Neuron (in vitro differentiated cells): ENCODE data around the gene KRT6B.
"Not testable (repeated sequence)": the region's sequence is repeated elsewhere in the genome, so short reads cannot be mapped to it uniquely, and the experiment has no call there.

ENCODE experiments used
- H2AFZ ChIP-seq: one replicate; pipeline ENCODE4 v1.6.1; 2013; ENCODE audit warnings: low read depth, mild to moderate bottlenecking, inconsistent platforms, low read length, moderate library complexity
- H3K27me3 ChIP-seq: one replicate; pipeline ENCODE4 v1.6.1; 2013; ENCODE audit warnings: low read length; ENCODE audit not compliant: insufficient read depth
- H3K36me3 ChIP-seq: one replicate; pipeline ENCODE4 v1.6.1; 2013; ENCODE audit warnings: low read length; ENCODE audit not compliant: insufficient read depth
- H3K4me1 ChIP-seq: one replicate; pipeline ENCODE4 v1.6.1; 2013; ENCODE audit warnings: low read length; ENCODE audit not compliant: insufficient read depth
- H3K4me3 ChIP-seq: 2 replicates; pipeline ENCODE4 v1.5.1; 2013; ENCODE audit warnings: mild to moderate bottlenecking, low read length, moderate library complexity
- H3K9me3 ChIP-seq: one replicate; pipeline ENCODE4 v1.6.1; 2013; ENCODE audit warnings: low read length

KRT6B gene

DNA sequence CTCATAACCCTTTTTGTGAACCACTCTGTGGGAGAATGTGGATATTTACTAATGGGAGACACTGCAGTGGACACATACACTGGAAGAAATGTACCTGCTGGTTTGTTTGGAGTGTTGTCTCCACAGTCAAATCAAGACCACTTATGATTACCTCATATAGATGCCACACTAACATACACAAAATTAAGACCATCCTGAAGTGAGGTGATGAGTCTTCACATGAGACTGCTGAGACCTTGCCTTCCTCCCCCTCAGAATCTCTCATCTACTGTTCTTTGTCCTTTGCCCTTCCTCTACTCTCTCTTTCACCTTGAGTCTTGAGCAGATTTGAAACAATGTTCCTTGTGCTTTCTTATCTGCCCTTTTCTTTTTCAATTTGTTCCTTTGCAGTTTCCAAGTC lies 36.8 kb upstream of the KRT6B start:
- H3K27me3 ChIP-seq, result peaks cover 2% of the 10 kb centered on the region
- no peaks in the 10 kb centered on the region for H3K9me3 ChIP-seq
- no peaks in the 10 kb centered on the region for H3K36me3 ChIP-seq
- H3K4me3 ChIP-seq, result no peak overlapping the region
- no peak overlapping the region for H2AFZ ChIP-seq
- H3K4me1 ChIP-seq, result no peaks in the 10 kb centered on the region

DNA sequence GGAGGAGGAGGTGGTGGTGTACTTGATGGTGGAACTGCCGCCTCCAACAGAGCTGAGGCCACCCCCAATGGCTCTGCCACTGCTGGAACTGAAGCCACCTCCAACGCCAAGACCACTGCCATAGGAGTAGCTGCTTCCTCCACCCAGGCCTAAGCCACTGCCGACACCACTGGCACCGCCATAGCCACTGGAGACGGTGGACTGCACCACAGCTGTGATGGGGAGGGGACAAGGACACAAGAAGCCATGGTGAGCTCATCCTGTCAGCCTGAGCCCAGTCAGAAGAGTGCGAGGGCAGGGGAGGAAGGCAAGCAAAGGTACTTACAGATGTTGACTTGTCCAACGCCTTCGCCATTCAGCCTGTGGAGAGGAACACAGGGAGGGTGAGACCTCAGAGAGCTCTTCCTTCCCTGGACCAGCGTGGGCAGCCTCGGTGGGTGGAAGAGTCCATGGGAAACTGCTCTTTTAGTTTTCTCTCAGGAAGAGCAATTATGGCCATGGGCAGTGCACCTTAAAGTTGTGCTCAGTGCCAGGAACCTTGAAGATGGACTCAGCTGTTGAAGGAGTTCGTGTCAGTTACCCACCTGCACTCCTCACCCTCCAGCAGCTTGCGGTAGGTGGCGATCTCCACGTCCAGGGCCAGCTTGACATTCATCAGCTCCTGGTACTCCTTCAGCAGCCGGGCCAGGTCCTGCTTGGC lies 35.9 kb upstream of the KRT6B start:
- not testable (repeated sequence) for H3K4me3 ChIP-seq, H2AFZ ChIP-seq, H3K9me3 ChIP-seq, H3K27me3 ChIP-seq, H3K36me3 ChIP-seq, H3K4me1 ChIP-seq

DNA sequence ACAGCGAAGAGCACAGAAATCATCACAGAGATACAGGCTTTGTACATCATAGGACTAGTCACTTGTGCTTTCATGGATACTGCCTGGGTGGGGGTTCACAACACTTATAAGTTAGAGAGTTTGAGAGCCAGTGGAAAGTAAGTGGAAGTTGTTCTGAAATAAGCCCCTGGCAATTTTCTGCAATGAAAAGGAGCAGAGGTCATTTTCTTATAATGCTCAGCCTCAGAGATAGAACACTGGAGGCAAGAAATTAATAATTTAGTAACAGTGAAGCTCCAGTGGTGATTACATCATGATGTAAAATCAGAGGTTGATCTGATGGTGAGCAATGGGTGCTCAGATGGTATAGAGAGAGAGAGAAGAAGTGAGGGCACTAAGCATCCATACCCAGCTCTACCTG lies 35.3 kb upstream of the KRT6B start:
- no peaks in the 10 kb centered on the region for H3K4me1 ChIP-seq
- H2AFZ ChIP-seq, result no peak overlapping the region
- peaks cover 2% of the 10 kb centered on the region for H3K27me3 ChIP-seq
- no peaks in the 10 kb centered on the region for H3K9me3 ChIP-seq
- no peak overlapping the region for H3K4me3 ChIP-seq
- no peaks in the 10 kb centered on the region for H3K36me3 ChIP-seq

DNA sequence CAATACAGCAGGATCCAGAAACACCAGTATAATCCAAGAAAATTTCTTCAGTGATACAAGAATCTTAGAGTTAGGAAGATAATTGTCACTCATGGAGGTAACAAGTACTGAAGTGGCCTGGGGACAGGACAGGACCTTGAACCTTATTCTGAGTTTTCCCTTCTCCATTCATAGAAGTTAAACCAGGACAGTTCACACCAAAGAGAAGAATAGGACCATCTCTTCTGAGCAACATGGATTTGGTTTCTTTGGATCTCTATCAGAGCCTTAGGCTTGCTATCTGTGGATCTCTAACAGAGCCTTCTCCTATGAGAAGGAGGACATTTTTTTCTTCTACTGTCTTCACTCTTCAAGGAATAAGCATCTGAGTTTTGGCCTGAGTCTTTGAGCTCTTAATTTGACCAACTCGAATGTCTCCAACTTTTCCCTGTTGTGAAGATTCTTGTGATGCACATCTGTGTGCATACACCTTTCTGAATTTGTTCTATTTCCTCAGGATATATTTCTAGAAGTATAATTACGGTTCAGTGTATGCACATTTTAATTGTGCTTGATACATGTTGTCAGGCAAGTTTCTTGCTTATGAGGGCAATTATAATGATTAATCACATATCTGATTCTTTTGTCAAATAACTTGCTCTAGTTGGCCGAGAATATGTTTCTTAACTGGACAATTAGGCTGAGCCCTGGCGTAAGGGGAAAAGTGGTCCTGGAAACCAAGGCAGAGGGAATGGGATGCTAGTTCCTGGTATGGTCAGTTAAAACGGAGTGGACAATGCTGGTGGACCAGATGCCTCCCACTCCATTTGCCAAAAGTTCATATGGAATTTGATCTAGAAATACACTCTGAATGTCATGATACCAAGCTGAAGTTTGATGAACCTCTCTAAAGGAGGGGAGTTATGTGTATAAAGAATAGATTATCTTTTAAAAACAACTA lies 34.5 kb upstream of the KRT6B start:
- H3K36me3 ChIP-seq, result no peaks in the 10 kb centered on the region
- peaks cover 2% of the 10 kb centered on the region for H3K27me3 ChIP-seq
- H3K4me3 ChIP-seq, result no peak overlapping the region
- no peaks in the 10 kb centered on the region for H3K9me3 ChIP-seq
- H3K4me1 ChIP-seq, result no peaks in the 10 kb centered on the region
- no peak overlapping the region for H2AFZ ChIP-seq

DNA sequence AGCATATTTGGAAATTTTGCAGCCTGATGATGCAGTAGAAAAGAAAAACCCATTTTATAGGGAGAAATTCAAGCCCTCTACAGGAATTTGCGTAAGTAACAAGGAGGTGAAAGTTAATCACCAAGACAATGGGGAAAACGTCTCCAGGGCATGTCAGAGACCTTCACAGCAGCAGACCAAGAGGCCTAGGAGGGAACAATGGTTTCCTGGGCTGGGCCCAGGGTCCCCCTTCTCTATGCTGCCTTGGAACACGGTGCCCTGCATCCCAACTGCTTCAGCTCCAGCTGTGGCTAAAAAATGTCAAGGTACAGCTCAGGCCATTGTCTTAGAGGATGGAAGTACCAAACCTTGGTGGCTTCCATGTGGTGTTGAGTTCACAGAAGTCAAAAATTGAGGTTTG lies 28.1 kb upstream of the KRT6B start:
- Histone ChIP-seq H3K27me3 (no peaks in the 10 kb centered on the region), H3K9me3 (no peaks in the 10 kb centered on the region), H3K36me3 (no peaks in the 10 kb centered on the region), H2AFZ (no peak overlapping the region), H3K4me3 (no peak overlapping the region), H3K4me1 (no peaks in the 10 kb centered on the region)

DNA sequence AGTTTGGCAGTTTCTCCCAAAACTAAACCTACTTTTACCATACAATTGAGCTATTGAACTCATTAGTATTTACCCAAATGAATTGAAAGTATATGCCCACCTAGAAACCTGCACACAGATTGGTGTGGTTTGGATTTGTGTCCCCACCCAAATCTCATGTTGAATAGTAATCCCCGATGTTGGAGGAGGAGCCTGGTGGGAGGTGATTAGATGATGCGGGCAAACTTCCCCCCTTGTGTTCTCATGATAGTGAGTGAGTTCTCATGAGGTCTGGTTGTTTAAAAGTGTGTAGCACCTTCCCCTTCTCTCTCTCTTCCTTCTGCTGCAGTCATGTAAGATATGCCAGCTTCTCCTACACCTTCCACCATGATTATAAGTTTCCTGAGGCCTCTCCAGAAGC lies 25.7 kb upstream of the KRT6B start:
- H3K27me3 ChIP-seq, result no peaks in the 10 kb centered on the region
- H3K4me1 ChIP-seq, result no peaks in the 10 kb centered on the region

DNA sequence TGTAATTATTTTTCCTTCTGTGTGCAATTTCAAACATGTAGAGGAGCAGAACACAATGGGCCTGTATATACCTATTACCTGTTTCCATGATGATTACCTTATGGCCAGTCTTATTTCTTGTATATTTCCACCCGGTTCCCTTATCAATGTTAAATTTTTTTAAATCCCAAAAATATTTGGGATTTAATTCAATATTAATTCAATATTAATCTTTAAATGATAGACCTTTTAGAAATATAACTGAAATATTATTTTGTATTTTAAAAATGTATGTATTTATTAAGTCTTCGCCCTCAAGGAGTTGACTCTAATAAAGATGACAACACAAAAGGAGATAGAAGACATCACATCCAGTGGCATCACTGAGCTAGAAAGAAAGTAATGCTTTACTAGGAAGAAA lies 22.3 kb upstream of the KRT6B start:
- Histone ChIP-seq H2AFZ (no peak overlapping the region), H3K27me3 (no peaks in the 10 kb centered on the region), H3K9me3 (no peaks in the 10 kb centered on the region), H3K4me3 (no peak overlapping the region), H3K4me1 (no peaks in the 10 kb centered on the region), H3K36me3 (no peaks in the 10 kb centered on the region)

More for the DNA sequence above, 25.7 kb upstream of the KRT6B start:
- H2AFZ ChIP-seq, result no peak overlapping the region
- H3K4me3 ChIP-seq, result no peak overlapping the region
- H3K36me3 ChIP-seq, result no peaks in the 10 kb centered on the region
- H3K9me3 ChIP-seq, result no peaks in the 10 kb centered on the region

DNA sequence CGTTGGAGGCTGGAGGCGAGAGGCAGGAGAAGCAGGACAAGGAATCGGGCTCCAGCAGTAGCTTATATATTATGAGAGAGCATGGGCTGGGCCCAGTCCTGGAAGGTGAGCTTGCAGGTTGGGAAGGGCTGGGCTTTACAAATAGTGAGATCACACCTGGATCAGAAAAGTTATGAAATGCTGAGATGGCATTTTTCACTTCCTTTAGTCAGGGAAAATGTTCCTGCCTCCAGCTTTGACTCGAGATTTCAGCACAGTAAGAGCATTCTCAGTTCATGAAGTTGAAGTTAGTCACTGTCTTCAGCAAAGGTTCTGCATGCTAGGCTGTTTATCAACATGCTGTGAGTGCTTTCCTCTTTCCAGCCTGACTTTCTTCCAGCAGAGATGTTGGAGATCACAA lies 21.8 kb upstream of the KRT6B start, which contains the start of gene KRT6C:
Gene KRT6C, minus strand, starts transcription at position 38 of the 400 bp plus-strand sequence. CDS start 68 bp downstream, outside the sequence.
- no peaks in the 10 kb centered on the region for H3K36me3 ChIP-seq
- H3K4me3 ChIP-seq, result no peak within 1 kb of the TSS
- H3K4me1 ChIP-seq, result no peaks in the 10 kb centered on the region
- no peak within 1 kb of the TSS for H2AFZ ChIP-seq
- H3K27me3 ChIP-seq, result peaks cover 2% of the 10 kb centered on the region
- H3K9me3 ChIP-seq, result no peaks in the 10 kb centered on the region

DNA sequence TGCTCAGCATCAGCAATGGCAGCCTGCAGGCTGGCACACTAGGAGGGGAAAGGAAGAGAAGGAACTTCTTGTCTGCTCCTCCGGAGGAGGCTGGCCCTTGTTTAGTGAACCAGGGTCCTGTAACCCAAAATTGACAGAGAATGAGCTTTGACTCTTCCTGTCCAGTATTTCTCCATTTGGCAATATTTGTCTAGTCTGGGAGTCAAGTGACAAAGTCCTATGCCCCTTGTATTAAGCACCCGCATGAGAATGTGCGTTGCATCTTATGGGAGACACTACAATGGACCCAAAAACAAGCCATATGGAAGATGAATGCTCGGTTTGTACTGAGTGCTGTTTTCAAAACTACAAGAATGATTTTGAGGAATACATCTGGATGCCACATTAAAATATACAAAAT lies 17.9 kb upstream of the KRT6B start:
- Histone ChIP-seq H3K4me1 (no peaks in the 10 kb centered on the region), H3K36me3 (no peaks in the 10 kb centered on the region), H3K4me3 (no peak overlapping the region), H3K27me3 (peaks cover 3% of the 10 kb centered on the region), H3K9me3 (no peaks in the 10 kb centered on the region), H2AFZ (no peak overlapping the region)

DNA sequence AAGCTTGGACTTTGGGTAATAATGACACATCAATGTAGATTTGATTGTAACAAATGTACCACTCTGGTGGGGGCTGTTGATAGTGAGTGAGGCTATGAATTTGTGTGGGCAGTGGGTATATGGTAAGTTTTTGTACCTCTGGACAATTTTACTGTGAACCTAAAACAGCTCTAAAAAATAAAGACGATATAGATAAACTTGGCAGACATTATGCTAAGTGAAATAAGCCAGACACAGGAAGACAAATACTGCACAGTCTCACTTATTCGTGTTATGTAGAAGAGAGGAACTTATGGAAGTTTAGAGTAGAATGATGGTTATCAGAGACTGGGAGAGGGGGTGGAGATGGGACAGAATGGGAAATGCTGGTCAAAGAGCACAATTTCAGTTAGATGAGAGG lies 13.0 kb upstream of the KRT6B start:
- Histone ChIP-seq H2AFZ (no peak overlapping the region), H3K4me1 (no peaks in the 10 kb centered on the region), H3K27me3 (peaks cover 5% of the 10 kb centered on the region), H3K4me3 (no peak overlapping the region), H3K36me3 (no peaks in the 10 kb centered on the region), H3K9me3 (no peaks in the 10 kb centered on the region)

DNA sequence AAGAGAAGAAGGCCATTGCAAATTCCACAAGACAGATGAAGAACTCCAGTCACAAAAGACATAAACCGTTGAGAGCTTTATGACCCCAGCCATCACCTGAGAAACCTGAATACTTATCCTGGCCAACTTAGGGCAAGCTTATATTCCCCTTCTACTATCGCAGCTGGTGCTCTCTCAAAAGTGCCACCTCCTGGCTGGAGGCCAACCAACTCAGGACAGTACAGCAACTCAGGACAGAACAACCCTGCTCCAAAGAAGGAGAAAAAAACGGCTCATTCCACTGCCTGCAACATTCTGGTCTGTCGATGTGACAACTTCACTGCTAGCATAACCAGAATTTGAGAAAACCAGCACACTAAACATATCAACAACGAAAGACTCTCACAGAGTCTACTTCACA lies 9.7 kb upstream of the KRT6B start:
- no peak overlapping the region for H3K4me3 ChIP-seq
- H3K36me3 ChIP-seq, result no peaks in the 10 kb centered on the region
- no peaks in the 10 kb centered on the region for H3K9me3 ChIP-seq
- H2AFZ ChIP-seq, result no peak overlapping the region
- H3K4me1 ChIP-seq, result no peaks in the 10 kb centered on the region
- peaks cover 2% of the 10 kb centered on the region for H3K27me3 ChIP-seq

DNA sequence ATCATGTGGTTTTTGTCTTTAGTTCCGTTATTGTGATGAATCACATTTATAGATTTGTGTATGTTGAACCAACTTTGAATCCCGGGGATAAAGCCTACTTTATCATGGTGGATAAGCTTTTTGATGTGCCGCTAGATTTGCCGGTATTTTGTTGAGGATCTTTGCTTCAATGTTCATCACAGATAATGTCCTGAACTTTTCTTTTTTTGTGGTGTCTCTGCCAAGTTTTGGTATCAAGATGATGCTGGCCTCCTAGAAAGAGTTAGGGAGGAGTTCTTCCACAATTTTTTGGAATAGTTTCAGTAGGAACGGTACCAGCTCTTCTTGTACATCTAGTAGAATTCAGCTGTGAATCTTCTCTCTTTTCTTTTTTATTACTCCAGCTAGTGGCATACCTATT lies 6.9 kb upstream of the KRT6B start:
- Histone ChIP-seq H3K36me3 (no peaks in the 10 kb centered on the region), H3K4me3 (no peak overlapping the region), H2AFZ (no peak overlapping the region), H3K27me3 (peaks cover 6% of the 10 kb centered on the region), H3K4me1 (peaks cover 6% of the 10 kb centered on the region), H3K9me3 (no peaks in the 10 kb centered on the region)

DNA sequence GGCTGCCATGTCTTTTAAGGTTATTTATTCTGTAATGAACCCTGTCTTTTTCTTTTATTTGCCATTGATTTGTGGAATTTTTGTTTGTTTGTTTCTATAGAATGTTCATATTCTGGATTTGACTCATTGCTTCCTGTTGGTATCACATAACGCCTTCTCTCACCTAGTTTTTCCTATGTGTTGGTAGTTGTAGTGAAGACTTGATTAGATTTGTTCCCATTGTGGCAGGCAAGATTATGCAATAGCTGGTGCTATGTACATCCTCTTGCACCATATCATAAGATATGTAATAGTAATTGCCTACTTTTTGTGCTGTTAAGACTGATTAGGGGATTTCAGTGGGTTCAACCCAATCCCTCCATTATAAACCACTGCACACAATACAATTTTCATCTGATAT lies 3.9 kb upstream of the KRT6B start:
- no peak overlapping the region for H3K4me3 ChIP-seq
- peaks cover 5% of the 10 kb centered on the region for H3K27me3 ChIP-seq
- H2AFZ ChIP-seq, result no peak overlapping the region
- H3K36me3 ChIP-seq, result no peaks in the 10 kb centered on the region
- peaks cover 6% of the 10 kb centered on the region for H3K4me1 ChIP-seq
- no peaks in the 10 kb centered on the region for H3K9me3 ChIP-seq
